Measurements from ENCODE around the gene VARS1.

DNA sequence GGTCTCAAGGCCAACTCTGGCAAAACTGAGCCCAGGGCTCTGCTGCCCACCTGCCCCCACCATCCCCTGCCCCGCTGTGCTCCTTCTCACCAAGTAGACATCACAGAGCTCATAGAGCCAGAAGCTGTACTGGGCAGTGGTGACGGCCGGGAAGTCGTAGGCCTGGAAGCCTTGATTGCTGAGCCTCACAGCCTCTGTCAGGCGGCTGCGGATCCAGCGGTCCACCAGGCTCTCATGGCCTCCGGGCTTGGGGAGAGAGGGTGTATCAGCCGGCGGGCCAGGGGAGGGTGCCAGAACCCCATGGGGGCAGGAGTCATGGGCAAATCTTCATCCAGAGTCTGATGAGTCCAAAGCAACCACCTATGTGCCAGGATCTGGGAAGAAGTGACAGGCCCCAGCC, 15.6 kb downstream of the VARS1 start:
- TF ChIP-seq, protein P1, sequence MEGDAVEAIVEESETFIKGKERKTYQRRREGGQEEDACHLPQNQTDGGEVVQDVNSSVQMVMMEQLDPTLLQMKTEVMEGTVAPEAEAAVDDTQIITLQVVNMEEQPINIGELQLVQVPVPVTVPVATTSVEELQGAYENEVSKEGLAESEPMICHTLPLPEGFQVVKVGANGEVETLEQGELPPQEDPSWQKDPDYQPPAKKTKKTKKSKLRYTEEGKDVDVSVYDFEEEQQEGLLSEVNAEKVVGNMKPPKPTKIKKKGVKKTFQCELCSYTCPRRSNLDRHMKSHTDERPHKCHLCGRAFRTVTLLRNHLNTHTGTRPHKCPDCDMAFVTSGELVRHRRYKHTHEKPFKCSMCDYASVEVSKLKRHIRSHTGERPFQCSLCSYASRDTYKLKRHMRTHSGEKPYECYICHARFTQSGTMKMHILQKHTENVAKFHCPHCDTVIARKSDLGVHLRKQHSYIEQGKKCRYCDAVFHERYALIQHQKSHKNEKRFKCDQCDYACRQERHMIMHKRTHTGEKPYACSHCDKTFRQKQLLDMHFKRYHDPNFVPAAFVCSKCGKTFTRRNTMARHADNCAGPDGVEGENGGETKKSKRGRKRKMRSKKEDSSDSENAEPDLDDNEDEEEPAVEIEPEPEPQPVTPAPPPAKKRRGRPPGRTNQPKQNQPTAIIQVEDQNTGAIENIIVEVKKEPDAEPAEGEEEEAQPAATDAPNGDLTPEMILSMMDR (IDR thresholded peaks at IDR 0.05 in 8 of 11, conservative IDR thresholded peaks at IDR 0.05 in 3 of 11) = no peak
- TF ChIP-seq POLR2A (IDR thresholded peaks at IDR 0.05) (no peak), POLR2AphosphoS5 (IDR thresholded peaks at IDR 0.05) (no peak)
